GM10266 (cell line): Measurements from ENCODE around the gene PRR23A.

Experiments
- DNase-seq: peaks from one replicate; pipeline ENCODE4 v3.0.0; 2012; ENCODE audit errors: extremely low spot score
- TF ChIP-seq, protein P1 (sequence below): IDR thresholded peaks from 2 replicates; pipeline ENCODE4 v1.5.1; 2012; ENCODE audit warnings: mild to moderate bottlenecking, low read depth; ENCODE audit not compliant: control insufficient read depth, insufficient read depth; ENCODE audit errors: missing control alignments

The PRR23A gene

DNA sequence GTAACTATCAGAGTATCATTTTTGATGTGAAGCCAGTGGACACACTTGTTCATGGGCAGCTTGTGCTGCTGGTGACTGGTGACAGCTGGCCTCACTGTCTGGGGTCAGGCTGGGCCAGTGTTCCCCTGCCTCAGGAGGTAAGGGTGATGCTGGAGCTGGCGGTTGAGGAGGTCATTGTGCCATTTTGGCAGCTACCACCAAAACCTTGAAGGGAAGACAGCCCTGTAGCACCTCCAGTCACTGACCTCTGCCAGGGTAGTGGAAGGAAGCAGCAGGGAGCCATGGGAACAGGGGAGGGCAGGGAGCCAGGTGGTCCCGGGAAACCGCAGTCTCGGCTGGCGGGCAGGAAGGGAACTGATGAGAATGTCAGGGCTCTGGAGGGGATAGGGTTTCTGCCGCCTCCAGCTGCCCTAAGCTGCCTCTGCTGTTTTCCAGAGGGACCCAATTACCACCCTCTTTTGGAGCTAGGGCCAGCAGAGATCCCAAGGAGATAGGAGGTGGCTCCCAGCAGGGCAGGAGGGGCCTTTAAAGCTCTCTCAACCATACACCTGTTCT is 34.2 kb downstream of the PRR23A start:
- TF ChIP-seq, protein P1, sequence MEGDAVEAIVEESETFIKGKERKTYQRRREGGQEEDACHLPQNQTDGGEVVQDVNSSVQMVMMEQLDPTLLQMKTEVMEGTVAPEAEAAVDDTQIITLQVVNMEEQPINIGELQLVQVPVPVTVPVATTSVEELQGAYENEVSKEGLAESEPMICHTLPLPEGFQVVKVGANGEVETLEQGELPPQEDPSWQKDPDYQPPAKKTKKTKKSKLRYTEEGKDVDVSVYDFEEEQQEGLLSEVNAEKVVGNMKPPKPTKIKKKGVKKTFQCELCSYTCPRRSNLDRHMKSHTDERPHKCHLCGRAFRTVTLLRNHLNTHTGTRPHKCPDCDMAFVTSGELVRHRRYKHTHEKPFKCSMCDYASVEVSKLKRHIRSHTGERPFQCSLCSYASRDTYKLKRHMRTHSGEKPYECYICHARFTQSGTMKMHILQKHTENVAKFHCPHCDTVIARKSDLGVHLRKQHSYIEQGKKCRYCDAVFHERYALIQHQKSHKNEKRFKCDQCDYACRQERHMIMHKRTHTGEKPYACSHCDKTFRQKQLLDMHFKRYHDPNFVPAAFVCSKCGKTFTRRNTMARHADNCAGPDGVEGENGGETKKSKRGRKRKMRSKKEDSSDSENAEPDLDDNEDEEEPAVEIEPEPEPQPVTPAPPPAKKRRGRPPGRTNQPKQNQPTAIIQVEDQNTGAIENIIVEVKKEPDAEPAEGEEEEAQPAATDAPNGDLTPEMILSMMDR: no peak
- no peak for DNase-seq

DNA sequence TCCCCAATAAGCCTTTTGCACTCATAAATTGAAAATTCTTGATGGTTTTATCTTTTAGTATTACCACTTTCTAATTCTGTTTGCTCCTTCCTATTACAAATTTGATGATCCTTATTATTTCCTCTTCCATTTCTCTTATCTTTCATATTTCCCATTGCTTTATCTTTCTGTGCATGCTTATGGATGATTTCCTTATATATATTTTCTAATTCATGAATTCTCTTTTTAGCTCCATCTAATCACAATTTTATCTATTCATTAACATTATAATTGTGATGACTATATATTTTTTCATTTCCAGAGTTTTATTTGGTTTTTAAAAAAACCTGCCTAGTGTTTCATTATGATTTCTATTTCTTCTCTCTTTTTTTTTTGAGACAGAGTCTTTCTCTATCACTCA is 41.1 kb downstream of the PRR23A start:
- TF ChIP-seq, protein P1: no peak
- no peak for DNase-seq

DNA sequence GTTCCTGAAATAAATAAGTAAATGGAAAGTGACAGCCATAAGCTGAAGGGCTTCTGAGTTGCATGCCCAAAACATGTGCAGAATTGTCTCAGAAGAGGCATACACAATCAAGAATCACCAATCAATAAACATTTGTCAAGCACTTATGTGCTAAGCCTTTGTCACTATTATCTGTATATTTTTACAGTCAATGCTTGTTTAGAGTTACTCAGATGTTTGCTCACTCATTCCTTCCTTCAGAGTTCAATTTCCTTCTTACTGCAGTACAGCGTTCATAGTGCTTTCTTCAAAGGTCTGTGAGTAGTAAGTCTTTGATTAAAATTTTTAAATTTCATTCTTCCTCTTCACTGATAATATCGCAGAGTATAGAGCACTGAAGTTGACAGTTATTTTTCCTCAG is 41.8 kb downstream of the PRR23A start:
- TF ChIP-seq, protein P1: no peak
- no peak for DNase-seq

DNA sequence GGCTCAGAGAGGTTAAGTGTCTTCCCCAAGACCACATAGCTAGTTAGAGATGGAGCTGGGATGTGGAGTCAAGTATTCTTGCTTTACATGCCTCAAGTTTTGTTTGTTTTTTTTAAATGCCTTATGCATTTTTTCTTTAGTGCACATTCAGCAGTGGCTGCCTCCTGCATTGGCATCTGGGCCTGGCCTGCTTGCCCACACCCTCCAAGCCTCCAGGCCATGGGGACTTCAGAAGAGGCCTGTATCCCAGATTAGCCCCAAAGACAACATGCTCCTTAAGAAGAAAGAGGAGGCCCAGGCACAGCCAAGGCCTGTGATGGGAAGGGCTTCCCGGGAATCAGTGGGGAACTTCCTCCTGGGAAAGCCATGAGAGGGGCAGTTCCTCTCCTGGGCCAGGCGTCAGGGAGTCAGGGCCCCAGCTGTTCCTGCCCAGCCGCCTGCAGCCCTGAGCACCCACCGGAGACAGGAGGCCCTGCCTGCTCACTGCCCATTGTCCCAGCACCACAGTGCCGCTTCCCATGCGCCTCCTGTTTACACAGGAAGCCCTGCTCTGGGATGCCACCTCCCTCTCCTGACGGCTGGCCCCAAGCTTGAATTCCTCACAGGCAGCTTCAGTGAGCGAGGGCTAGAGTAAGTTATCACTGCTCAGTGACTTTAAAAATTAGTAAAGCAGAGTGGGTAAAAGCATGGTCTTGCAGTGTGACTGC is 43.1 kb downstream of the PRR23A start:
- TF ChIP-seq, protein P1: no peak
- no peak for DNase-seq

DNA sequence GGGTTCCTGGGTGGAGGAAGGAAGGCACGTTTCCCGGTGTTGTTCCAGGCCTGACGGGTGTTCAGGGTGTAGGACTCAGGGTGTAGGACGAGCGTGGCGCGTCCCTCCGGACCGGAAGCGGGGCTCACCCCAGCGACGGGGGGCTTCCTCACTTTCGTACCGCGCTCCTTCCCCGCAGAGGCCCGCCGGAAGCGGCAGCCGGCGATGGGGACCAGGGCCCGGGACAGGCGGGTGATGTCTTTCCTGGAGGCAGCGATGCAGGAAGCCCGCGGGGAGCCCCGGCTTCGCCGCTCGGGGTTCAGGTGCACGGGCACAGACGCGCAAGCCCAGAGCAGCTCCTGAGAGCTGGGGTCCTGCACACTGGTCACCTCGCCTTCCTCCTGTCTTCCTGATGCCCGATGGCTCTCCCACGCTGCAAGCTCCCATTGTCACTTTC is 45.6 kb downstream of the PRR23A start:
- TF ChIP-seq, protein P1: no peak
- DNase-seq: no peak
